NCI-H128 (cell line): Measurements from ENCODE around the gene CPD.
A peak's percentile ranks its signal among the peaks of the same experiment; 100 is the strongest.
"Not testable (repeated sequence)": the region's sequence is repeated elsewhere in the genome, so short reads cannot be mapped to it uniquely, and the experiment has no call there.

Experiments used
- DNase-seq: peaks from one replicate; lab custom pipeline; 2025; ENCODE audit not compliant: unreplicated experiment; lab: John Stamatoyannopoulos, UW

Gene CPD

GRCh38 chr17:30424471-30424870, 45.7 kb downstream of the CPD start:
- no peak for DNase-seq

GRCh38 chr17:30426292-30426691, 47.6 kb downstream of the CPD start:
- DNase-seq: no peak

- no peak for DNase-seq
Measured at GRCh38 chr17:30427611-30428010, 48.9 kb downstream of the CPD start.

GRCh38 chr17:30429155-30429554, 50.4 kb downstream of the CPD start:
- DNase-seq: no peak

GRCh38 chr17:30433514-30433913, 54.8 kb downstream of the CPD start:
- peak; percentile 15 for DNase-seq

GRCh38 chr17:30436729-30437128, 58.0 kb downstream of the CPD start:
- DNase-seq: no peak

GRCh38 chr17:30443721-30444120, 65.0 kb downstream of the CPD start:
- no peak for DNase-seq

- not testable (repeated sequence) for DNase-seq
Measured at GRCh38 chr17:30446640-30447039, 67.9 kb downstream of the CPD start.

- no peak for DNase-seq
Measured at GRCh38 chr17:30449480-30449879, 70.8 kb downstream of the CPD start.

GRCh38 chr17:30450125-30451027, 71.6 kb downstream of the CPD start:
- DNase-seq: no peak

GRCh38 chr17:30454635-30455034, 75.9 kb downstream of the CPD start:
- DNase-seq: no peak

GRCh38 chr17:30458371-30458770, 79.6 kb downstream of the CPD start:
- DNase-seq: no peak

- not testable (repeated sequence) for DNase-seq
Measured at GRCh38 chr17:30458797-30459413, 80.2 kb downstream of the CPD start.

GRCh38 chr17:30468465-30468864, 89.7 kb downstream of the CPD start:
- no peak for DNase-seq

- DNase-seq: no peak
Measured at GRCh38 chr17:30472238-30472890, 93.6 kb downstream of the CPD start.

- no peak for DNase-seq
Measured at GRCh38 chr17:30475206-30475605, 96.5 kb downstream of the CPD start.

GRCh38 chr17:30476726-30477082, 98.0 kb downstream of the CPD start:
- no peak for DNase-seq

- DNase-seq: peak; percentile 73
Measured at GRCh38 chr17:30477083-30477773, 98.5 kb downstream of the CPD start, which contains the start of gene GOSR1. Gene GOSR1 (plus strand): TSS chr17:30477408. CDS start chr17:30477434, 26 bp downstream.

GRCh38 chr17:30477774-30478115, 99.0 kb downstream of the CPD start:
- no peak for DNase-seq

GRCh38 chr17:30482555-30482954, 103.8 kb downstream of the CPD start:
- no peak for DNase-seq

GRCh38 chr17:30483159-30483558, 104.4 kb downstream of the CPD start:
- DNase-seq: no peak
